HG02981 (cell line): ENCODE measurements around the gene TUFT1.
A peak's percentile ranks its signal among the peaks of the same experiment; 100 is the strongest.

Source experiments
- ATAC-seq: cut with Tn5 transposase; IDR thresholded peaks from one replicate; pipeline ENCODE4 v1.9.1; 2021; ENCODE audit warnings: mild to moderate bottlenecking, moderate library complexity; ENCODE audit not compliant: unreplicated experiment

The TUFT1 gene

GRCh38 chr1:151536499-151536898 is 3.6 kb upstream of the TUFT1 start:
- no peak for ATAC-seq

GRCh38 chr1:151537112-151537511 is 3.0 kb upstream of the TUFT1 start:
- no peak for ATAC-seq

- ATAC-seq: peak; percentile 37
Measured at GRCh38 chr1:151539321-151540020, 638 bp upstream of the TUFT1 start.

DNA sequence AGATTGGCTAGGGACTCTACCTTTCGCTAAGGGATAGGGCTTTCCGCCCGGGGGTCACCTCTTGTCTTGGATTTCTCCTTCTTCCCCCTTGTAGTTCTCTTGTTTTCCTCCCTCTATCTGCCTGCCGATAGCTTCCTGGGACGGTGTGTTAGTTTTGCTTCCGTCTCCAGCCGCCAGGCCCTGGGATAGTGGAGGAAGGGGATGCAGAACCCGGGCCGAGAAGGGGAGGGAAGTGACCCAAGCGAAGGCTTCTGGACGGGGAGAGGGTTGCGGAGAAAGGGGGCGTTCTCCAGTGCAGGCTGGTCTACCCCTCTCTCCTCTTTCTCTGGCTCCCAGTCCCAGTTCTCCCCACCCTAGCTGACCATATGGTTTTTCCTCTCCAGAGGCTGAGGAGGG is 871 bp downstream of the TUFT1 start:
- no peak for ATAC-seq

DNA sequence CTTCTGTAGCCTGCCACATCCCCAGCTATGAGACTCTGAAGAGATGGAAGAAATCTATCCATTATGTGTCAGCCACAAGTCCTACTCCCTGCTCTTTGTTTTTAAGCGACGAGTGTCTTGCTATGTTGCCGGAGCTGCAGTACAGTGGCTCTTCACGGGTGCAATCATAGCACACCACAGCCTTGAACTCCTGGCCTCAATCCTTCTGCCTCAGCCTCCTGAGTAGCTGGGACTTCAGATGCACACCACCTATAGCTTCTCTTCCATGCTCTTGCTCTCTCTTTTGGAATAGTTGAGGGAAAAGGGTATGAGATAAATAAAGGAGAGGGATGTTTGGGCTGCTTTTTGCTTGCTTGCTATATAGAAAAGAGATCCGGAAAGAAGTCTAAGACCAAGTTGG is 1.6 kb downstream of the TUFT1 start:
- no peak for ATAC-seq

- ATAC-seq: no peak
Measured at GRCh38 chr1:151542710-151543129, 2.6 kb downstream of the TUFT1 start.

- ATAC-seq: no peak
Measured at GRCh38 chr1:151545542-151545941, 5.4 kb downstream of the TUFT1 start.

- ATAC-seq: no peak
Measured at GRCh38 chr1:151546011-151546925, 6.2 kb downstream of the TUFT1 start.

DNA sequence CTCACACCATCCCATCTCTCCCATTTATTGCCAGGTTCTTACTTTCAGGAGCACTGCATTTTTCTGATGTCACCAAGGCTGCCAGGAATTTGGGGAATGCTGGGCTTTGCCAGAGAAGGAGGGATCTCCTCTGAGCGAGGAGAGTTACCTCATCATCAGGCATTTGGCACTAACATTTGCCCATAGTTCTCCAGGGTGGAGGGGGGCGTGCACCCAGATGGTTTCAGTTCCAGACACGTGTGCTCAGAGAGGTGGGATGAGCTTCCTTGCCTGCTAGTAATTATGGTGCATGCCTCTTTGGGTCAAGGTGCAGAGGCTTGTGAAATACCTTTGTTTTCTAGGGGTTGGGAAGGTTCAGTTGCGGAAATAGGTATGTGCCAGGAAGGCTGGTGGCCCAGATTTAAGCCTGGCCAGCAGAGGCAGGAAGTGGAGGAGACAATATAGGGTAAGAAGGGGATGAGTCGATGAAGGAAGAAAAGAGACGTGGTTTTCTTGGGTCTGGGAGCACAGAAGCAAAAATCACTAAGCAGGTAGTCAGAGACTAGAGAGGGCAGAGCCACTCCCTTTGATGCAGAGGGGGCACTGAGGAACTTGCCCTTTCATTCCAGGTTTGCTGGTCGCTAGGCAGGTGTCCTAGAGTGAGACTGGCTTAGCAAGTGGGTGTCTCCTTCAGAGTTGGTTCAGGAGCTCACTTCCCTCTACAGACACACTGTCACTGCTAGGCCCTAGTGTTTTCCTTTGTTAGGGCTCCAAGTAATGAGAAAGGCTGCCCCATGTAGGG is 7.2 kb downstream of the TUFT1 start:
- no peak for ATAC-seq

DNA sequence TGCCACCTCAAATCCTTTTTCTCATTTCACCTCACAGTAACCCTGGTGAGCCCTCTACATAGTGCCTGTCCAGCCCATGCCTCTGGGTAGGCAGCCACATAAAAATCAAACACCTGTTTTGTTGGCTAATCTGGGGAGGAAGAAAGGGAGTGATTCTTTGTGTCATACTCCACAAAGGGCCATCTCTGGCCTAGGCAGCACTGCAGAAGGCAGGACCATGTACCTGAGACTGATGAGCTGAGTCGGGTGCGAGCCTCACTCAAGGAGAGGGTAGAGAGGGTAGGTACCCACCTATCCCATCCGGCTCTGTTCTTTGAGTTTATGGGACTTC is 7.8 kb downstream of the TUFT1 start:
- no peak for ATAC-seq

GRCh38 chr1:151549199-151549598 is 9.1 kb downstream of the TUFT1 start:
- no peak for ATAC-seq

- ATAC-seq: no peak
Measured at GRCh38 chr1:151553659-151554058, 13.6 kb downstream of the TUFT1 start.

DNA sequence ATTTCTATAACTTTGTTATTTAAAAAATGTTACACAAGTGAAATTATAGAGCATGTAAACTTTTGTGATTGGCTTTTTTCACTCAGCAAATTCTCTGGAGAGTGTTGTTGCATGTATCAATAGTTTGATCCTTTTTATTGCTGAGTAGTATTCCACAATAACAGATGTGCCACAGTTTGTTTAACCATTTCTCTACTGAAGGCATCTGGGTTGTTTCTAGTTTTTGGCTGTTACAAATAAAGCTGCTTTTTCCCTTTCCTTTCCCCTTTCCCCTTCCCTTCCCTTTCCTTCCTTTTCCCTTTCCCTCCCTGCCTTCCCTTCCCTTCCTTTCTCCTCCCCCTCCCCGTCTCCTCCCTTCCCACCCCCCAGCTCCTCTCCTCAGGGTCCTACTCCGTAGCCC is 15.9 kb downstream of the TUFT1 start:
- ATAC-seq: no peak

DNA sequence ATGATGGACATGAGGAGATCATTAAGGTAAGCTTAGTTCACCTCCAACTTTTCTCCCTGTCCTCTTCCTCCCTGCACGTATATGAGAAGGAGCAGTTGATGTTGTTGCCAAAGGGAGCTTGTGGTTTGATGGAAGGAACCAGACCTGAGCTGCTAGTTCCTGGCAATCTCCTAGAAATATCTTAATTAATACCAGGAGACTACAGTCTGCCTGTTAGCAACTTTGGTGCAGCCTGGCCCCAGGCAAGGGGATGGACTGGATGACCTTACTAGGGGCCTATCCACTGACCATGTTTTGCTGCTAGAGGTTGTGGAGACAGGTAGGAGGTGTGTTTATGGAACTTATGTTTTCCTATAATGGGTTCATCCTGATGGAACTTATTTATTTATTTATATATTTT is 22.6 kb downstream of the TUFT1 start:
- no peak for ATAC-seq

- no peak for ATAC-seq
Measured at GRCh38 chr1:151563376-151563775, 23.3 kb downstream of the TUFT1 start.

DNA sequence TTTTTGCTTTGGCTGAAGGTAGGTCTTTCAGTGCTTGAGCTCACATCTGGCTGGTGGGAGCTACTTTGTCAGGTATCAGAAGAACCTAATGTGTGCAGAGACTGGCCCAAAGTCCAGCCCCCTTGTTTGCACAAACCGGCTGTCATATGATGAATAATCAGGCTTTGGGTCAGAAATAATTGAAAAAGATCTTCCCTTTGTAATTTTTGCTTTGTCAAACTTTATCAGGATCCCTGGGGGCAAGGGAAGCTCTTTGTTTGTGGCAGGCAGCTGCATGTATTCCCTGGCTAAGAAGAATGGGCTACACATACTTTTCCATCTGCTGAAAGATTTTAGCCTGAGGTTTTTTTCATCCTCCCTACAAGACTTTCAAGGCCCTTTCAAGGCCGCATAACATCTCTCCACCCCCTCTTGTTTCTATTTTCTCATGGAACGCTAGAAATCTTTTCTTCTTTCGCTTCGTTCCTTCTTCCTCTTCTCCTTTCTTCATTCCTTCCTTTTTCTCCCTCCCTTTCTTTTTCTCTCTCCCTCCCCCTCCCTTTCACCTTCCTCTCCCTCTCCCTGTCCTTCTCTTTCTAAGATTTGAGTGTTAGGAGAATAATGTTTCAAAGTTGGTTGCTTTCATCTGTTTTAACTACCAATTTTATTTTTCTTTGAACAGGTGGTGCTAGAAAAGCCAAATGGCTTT is 25.5 kb downstream of the TUFT1 start:
- ATAC-seq: no peak

DNA sequence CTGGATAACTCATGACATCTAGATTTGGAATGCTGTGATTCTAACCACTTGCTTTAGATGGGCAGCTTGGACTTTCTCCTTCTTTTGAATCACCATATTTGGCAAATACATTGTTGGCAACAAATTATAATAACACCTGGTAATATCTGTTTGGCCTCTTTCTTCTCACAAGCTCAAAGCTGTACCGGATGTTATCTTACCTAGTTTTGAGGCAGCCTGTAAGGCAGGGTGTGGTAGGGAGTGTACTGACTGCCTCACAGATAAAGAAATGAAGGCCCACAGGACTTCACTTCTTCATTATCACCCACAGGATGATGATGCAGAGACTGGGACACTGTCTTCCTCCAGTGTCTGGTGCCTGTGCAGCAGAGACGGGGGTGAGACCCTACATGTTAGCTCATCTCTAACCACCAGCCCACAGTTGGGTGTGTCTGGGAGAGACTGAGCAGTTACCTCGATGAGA is 28.5 kb downstream of the TUFT1 start:
- ATAC-seq: no peak

GRCh38 chr1:151570819-151571218 is 30.7 kb downstream of the TUFT1 start:
- no peak for ATAC-seq

DNA sequence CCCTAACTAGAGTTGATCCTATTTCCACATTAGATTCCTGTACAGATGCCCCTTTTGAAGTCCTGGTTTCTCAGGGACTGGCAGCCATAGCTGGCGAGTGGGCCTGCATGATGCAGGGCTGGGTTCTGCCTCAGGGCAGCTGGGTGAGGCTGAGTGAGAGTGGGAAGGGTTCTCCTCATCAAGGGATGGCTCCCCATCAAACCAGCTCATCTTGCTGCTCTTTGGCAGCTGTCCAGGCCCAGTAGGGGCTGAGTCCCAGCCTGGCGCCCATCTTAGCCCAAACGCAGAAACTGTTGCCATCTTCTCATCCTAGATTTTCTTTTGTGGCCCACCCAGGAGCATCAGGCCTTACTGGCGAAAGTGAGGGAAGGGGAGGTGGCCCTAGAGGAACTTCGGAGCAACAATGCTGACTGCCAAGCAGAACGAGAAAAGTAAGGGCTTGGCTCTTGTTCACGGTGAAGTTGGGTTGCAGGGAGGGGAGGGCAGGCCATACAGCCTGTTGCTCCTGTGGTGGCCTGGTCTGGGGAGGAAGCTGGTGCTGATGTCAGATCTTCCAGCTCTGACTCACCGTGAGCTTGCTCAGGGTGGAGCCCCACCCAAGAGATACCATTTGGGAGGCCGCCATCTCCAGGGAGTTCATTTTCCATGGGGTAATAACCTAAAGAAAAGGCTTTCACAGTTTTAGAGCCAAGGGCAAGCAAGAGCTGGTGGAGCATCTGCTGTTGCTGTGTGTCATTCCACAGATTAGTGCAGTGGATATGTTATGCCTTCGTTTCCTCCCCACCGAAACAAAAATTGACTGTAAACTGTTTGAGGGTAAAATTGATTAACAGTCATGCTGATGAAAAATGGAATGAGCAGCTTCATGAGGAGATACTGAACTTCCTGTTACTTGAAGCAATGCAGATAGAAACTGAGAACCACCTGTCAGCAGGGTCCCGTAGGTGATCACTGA is 34.7 kb downstream of the TUFT1 start:
- no peak for ATAC-seq

DNA sequence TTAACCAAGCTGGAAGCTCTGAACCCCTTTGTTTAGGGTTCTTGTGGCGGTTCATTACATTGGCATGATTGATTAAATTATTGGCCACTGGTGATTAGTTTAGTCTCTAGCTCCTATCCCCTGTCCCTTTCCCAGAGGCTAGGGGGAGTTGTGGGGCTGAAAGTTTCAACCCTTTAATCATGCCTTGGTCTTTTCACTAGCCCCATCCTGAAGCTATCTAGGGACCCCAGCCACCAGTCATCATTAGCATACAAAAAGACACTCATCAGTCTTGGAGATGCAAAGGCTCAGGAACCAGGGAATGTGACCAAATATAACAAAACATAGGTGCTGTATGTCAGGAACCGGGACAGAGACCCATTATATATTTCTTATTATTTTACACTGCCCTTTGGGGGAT is 37.1 kb downstream of the TUFT1 start:
- no peak for ATAC-seq
